ENCODE measurements around the gene SPAG17.

Gene SPAG17

DNA sequence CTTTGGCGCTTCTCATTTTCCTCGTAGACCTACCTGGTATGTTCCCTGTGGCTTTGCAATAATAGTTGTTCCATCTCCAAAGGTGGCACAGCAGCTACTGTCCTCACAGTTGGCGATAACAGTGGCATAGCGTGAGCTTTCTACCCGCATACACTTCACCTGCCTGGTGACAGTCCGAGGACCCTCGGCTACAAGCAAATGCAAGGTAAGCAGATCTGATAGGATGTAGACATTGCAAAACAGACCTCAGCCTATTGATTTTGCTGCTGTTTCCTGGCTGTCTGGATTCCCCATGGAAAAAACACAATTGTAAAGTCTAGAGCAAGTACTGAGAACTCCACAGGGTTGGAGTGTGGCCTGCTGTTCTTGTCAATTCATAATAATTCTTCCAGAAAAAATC, 177.0 kb downstream of the SPAG17 start:
- Histone ChIP-seq H3K4me3 (no peak overlapping the region), H3K4me2 (no peak overlapping the region), H3K27ac (no peak overlapping the region), H4K20me1 (no peaks in the 10 kb centered on the region), H3K9me3 (no peaks in the 10 kb centered on the region), H3K9ac (no peak overlapping the region), H3K27me3 (no peaks in the 10 kb centered on the region), H3K4me1 (no peaks in the 10 kb centered on the region), H3K36me3 (no peaks in the 10 kb centered on the region)
- TF ChIP-seq Cebpa-rat (IDR thresholded peaks at IDR 0.05) = no peak

GRCh38 chr1:118007391-118007790, 177.6 kb downstream of the SPAG17 start:
- TF ChIP-seq Cebpa-rat (IDR thresholded peaks at IDR 0.05) = no peak
- Histone ChIP-seq H3K27me3 (no peaks in the 10 kb centered on the region), H3K9me3 (no peaks in the 10 kb centered on the region), H4K20me1 (no peaks in the 10 kb centered on the region), H3K36me3 (no peaks in the 10 kb centered on the region), H3K27ac (no peak overlapping the region), H3K4me1 (no peaks in the 10 kb centered on the region), H3K9ac (no peak overlapping the region), H3K4me3 (no peak overlapping the region), H3K4me2 (no peak overlapping the region)

DNA sequence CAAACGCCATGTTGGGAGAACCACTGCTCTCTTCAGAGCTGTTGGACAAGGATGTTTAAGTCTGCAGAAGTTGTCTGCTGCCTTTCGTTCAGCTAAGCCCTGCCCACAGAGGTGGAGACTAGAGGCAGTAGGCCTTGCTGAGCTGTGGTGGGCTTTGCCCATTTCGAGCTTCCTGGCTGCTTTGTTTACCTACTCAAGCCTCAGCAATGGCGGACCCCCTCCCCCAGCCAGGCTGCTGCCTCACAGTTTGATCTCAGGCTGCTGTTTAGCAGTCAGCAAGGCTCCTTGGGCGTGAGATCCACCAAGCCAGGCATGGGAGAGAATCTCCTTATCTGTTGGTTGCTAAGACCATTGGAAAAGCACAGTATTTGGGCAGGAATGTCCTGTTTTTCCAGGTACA, 180.7 kb downstream of the SPAG17 start:
- Histone ChIP-seq H3K9me3 (no peaks in the 10 kb centered on the region), H3K27me3 (no peaks in the 10 kb centered on the region), H3K36me3 (no peaks in the 10 kb centered on the region), H3K4me3 (no peak overlapping the region), H3K27ac (no peak overlapping the region), H3K4me2 (no peak overlapping the region), H3K4me1 (no peaks in the 10 kb centered on the region), H4K20me1 (no peaks in the 10 kb centered on the region), H3K9ac (no peak overlapping the region)
- no peak for TF ChIP-seq Cebpa-rat (IDR thresholded peaks at IDR 0.05)

DNA sequence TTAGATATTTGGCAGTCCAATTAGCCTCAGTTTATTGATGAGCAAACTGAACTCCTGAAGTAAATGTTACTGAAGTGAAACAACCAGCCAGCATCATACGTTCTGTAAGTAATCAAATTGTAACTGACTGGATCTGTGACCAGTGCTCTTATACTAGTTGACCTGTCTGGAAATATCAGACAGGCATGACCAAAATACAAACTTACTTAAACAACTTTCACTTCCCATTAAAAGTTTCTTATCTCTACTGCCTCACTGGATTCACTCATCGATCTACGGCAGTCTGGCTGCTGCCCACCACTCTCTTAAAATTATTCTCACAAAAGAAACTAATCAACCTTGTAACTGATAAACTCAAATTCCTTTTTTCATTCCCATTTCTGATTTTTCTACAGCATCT, 199.1 kb downstream of the SPAG17 start:
- no peak overlapping the region for H3K27ac ChIP-seq
- H3K4me2 ChIP-seq = no peak overlapping the region
- no peak overlapping the region for H3K4me3 ChIP-seq
- no peaks in the 10 kb centered on the region for H3K27me3 ChIP-seq
- H4K20me1 ChIP-seq = no peaks in the 10 kb centered on the region
- H3K36me3 ChIP-seq = no peaks in the 10 kb centered on the region
- TF ChIP-seq Cebpa-rat (IDR thresholded peaks at IDR 0.05) = no peak
- H3K9me3 ChIP-seq = no peaks in the 10 kb centered on the region
- H3K4me1 ChIP-seq = no peaks in the 10 kb centered on the region
- no peak overlapping the region for H3K9ac ChIP-seq

- no peak for TF ChIP-seq Cebpa-rat (IDR thresholded peaks at IDR 0.05)
- H3K4me1 ChIP-seq = no peaks in the 10 kb centered on the region
- no peak overlapping the region for H3K4me3 ChIP-seq
- no peaks in the 10 kb centered on the region for H3K36me3 ChIP-seq
- H4K20me1 ChIP-seq = no peaks in the 10 kb centered on the region
- H3K9me3 ChIP-seq = no peaks in the 10 kb centered on the region
- no peak overlapping the region for H3K9ac ChIP-seq
- H3K4me2 ChIP-seq = no peak overlapping the region
- H3K27ac ChIP-seq = no peak overlapping the region
- H3K27me3 ChIP-seq = no peaks in the 10 kb centered on the region
These were observed 199.8 kb downstream of the SPAG17 start for GRCh38 chr1:117985239-117985638.

GRCh38 chr1:117981455-117982192, 203.4 kb downstream of the SPAG17 start:
- Histone ChIP-seq H3K4me2 (no peak overlapping the region), H3K27me3 (no peaks in the 10 kb centered on the region), H3K36me3 (no peaks in the 10 kb centered on the region), H3K27ac (no peak overlapping the region), H3K4me3 (no peak overlapping the region), H3K4me1 (no peaks in the 10 kb centered on the region), H4K20me1 (no peaks in the 10 kb centered on the region), H3K9ac (no peak overlapping the region), H3K9me3 (no peaks in the 10 kb centered on the region)
- TF ChIP-seq Cebpa-rat (IDR thresholded peaks at IDR 0.05) = no peak

DNA sequence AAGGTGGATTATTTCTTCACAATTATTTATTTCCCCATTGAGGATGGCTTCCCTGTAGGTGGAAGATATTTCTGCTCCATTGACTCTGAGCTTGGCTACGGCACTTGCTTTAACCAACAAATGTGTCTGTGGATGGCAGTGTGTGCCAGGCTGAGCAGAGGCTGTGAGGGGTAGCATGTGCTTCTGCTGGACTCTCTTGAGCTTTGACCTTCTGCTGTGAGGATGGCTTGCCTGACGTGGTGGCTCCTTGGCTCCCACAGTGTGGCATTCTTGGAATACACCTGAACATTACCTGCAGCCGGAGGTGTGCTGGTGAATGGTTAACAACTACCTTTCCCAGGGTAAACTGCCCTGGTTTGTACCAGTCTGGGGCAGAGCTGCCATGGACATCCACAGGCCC, 208.6 kb downstream of the SPAG17 start:
- Histone ChIP-seq H3K4me1 (no peaks in the 10 kb centered on the region), H3K9ac (no peak overlapping the region), H3K36me3 (no peaks in the 10 kb centered on the region), H3K27me3 (no peaks in the 10 kb centered on the region), H3K4me2 (no peak overlapping the region), H3K9me3 (no peaks in the 10 kb centered on the region), H3K27ac (no peak overlapping the region), H3K4me3 (no peak overlapping the region), H4K20me1 (no peaks in the 10 kb centered on the region)
- no peak for TF ChIP-seq Cebpa-rat (IDR thresholded peaks at IDR 0.05)

- Histone ChIP-seq H3K4me3 (no peak overlapping the region), H3K27ac (no peak overlapping the region), H3K4me2 (no peak overlapping the region), H3K27me3 (no peaks in the 10 kb centered on the region), H3K9me3 (no peaks in the 10 kb centered on the region), H4K20me1 (no peaks in the 10 kb centered on the region), H3K4me1 (no peaks in the 10 kb centered on the region), H3K36me3 (no peaks in the 10 kb centered on the region), H3K9ac (no peak overlapping the region)
- no peak for TF ChIP-seq Cebpa-rat (IDR thresholded peaks at IDR 0.05)
These were observed 213.3 kb downstream of the SPAG17 start for GRCh38 chr1:117971777-117972176.

DNA sequence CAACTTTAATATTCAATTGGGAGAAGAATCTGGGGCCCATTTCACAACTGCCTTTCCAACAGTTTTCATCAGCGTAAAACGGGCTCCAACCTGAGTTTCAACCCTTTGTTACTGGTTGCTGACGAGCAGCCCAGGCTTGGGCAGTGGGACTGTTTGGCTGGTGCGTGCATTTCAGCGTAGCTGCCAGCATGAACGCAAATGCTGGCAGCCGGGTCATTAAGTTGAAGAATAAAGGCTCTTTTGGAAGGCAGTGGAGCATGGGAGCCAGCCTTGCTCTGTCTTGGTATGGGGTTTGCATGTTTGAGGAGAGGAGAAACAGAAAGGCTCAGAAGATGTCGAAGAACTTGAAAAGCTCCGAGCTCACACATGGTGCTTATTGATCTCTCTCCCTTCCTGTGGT, 214.8 kb downstream of the SPAG17 start:
- H3K36me3 ChIP-seq = no peaks in the 10 kb centered on the region
- no peak overlapping the region for H3K9ac ChIP-seq
- H3K9me3 ChIP-seq = no peaks in the 10 kb centered on the region
- H3K27ac ChIP-seq = no peak overlapping the region
- no peak overlapping the region for H3K4me3 ChIP-seq
- no peaks in the 10 kb centered on the region for H3K4me1 ChIP-seq
- H4K20me1 ChIP-seq = no peaks in the 10 kb centered on the region
- H3K4me2 ChIP-seq = no peak overlapping the region
- no peak for TF ChIP-seq Cebpa-rat (IDR thresholded peaks at IDR 0.05)
- no peaks in the 10 kb centered on the region for H3K27me3 ChIP-seq

GRCh38 chr1:117967881-117968280, 217.1 kb downstream of the SPAG17 start:
- H3K4me3 ChIP-seq = no peak overlapping the region
- H3K36me3 ChIP-seq = peaks cover 3% of the 10 kb centered on the region; the same call in 1 of the 2 replicates
- TF ChIP-seq Cebpa-rat (IDR thresholded peaks at IDR 0.05) = no peak

GRCh38 chr1:117967477-117967876, 217.6 kb downstream of the SPAG17 start:
- Histone ChIP-seq H4K20me1 (no peaks in the 10 kb centered on the region), H3K27ac (no peak overlapping the region), H3K36me3 (peaks cover 7% of the 10 kb centered on the region; the same call in 1 of the 2 replicates), H3K4me3 (no peak overlapping the region), H3K9ac (no peak overlapping the region), H3K4me1 (no peaks in the 10 kb centered on the region), H3K27me3 (no peaks in the 10 kb centered on the region), H3K4me2 (no peak overlapping the region), H3K9me3 (no peaks in the 10 kb centered on the region)
- TF ChIP-seq Cebpa-rat (IDR thresholded peaks at IDR 0.05) = no peak

More at GRCh38 chr1:117967881-117968280, 217.1 kb downstream of the SPAG17 start:
- Histone ChIP-seq H3K27ac (no peak overlapping the region), H3K4me1 (no peaks in the 10 kb centered on the region), H4K20me1 (no peaks in the 10 kb centered on the region), H3K4me2 (no peak overlapping the region), H3K27me3 (no peaks in the 10 kb centered on the region), H3K9me3 (no peaks in the 10 kb centered on the region), H3K9ac (no peak overlapping the region)
